ENCODE results near the gene SMAD6.

SMAD6 gene

DNA sequence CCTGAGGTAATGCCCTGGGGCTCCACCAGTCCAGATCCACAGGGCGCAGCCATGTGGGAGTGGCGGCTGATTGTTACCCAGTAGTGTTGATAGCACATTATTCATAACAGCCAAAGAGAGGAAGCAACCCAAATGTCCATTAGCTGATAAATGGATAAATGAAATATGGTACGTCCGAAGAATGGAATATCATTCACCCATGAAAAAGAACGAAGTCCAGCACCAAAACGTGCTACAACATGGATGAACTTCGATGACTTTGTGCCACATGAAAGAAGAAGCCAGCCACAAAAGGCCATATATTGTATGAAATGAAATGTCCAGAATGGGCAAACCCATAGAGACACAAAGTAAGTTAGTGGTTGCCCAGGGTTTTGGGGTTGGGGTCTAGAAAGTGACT lies 6.4 kb downstream of the SMAD6 start:
- Histone ChIP-seq H3K4me3 (ENCODE audit: low read depth, low read length) (no peak overlapping the region), H3K14ac (ENCODE audit: low read length) (no peak overlapping the region), H3K23ac (ENCODE audit: low read length) (no peak overlapping the region), H4K12ac (ENCODE audit: low read depth, low read length) (no peak overlapping the region), H3K36me3 (ENCODE audit: control insufficient read depth in 1 of 2, insufficient read depth in 2 of 2, low read length in 2 of 2) (peaks cover 51 to 62% of the 10 kb centered on the region in 2 experiments), H4K8ac (ENCODE audit: low read depth, low read length) (no peak overlapping the region), H3K79me2 (ENCODE audit: control insufficient read depth, insufficient read depth, low read length, poor library complexity) (peaks cover 37% of the 10 kb centered on the region), H3K79me1 (ENCODE audit: low read length) (peaks cover 27% of the 10 kb centered on the region), H2BK12ac (ENCODE audit: low read length) (no peak overlapping the region), H4K91ac (ENCODE audit: low read depth, low read length) (no peak overlapping the region), H3K18ac (ENCODE audit: low read length) (no peak overlapping the region), H3K4me2 (ENCODE audit: low read length) (no peak overlapping the region), H3K9me3 (ENCODE audit: insufficient read depth, low read depth, low read length) (no peaks in the 10 kb centered on the region), H3K27me3 (ENCODE audit: insufficient read depth, low read length) (no peaks in the 10 kb centered on the region), H3K9ac (ENCODE audit: low read length) (no peak overlapping the region), H3K4ac (ENCODE audit: low read depth, low read length) (peak overlapping the region; percentile 19), H3K27ac (ENCODE audit: low read depth, low read length) (no peak overlapping the region), H2AK5ac (ENCODE audit: low read length) (no peak overlapping the region), H2AFZ (ENCODE audit: insufficient read depth, low read length, poor library complexity) (no peak overlapping the region), H2BK120ac (ENCODE audit: insufficient read depth, low read length, poor library complexity) (no peak overlapping the region), H3K4me1 (ENCODE audit: control insufficient read depth in 1 of 2, insufficient read depth in 2 of 2, low read length in 2 of 2) (peaks cover 26 to 44% of the 10 kb centered on the region in 2 experiments), H2BK5ac (ENCODE audit: low read depth, low read length, poor library complexity) (no peak overlapping the region)
- WGBS (ENCODE audit: extremely low coverage, insufficient coverage, insufficient read length), result no CpG with 5 or more reads among the region's 7 CpGs
- no peak for DNase-seq

GRCh38 chr15:66709884-66710283 lies 7.8 kb downstream of the SMAD6 start:
- peaks cover 45 to 64% of the 10 kb centered on the region in 2 experiments for H3K36me3 ChIP-seq (ENCODE audit: control insufficient read depth in 1 of 2, insufficient read depth in 2 of 2, low read length in 2 of 2)
- no peak overlapping the region for H3K14ac ChIP-seq (ENCODE audit: low read length)

DNA sequence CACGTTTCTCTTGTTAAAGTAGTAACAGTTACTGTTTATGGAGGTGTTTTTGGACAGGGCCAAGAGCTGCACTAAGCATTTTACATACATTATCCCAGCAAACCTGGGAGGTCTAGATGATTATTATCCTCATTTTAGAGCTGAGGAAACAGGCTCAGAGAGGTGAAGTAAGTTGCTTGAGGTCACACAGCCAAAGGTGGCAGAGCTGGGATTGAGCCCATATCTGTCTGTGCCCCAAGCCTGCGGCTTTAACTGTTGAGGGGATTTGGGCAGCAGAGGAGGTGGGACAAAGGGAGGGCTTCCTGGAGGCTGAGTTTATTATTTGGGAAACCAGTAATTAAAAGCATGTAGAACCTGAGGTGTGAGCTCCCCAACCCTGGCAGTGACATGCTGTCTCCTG lies 9.2 kb downstream of the SMAD6 start:
- Histone ChIP-seq H2AFZ (ENCODE audit: insufficient read depth, low read length, poor library complexity) (no peak overlapping the region), H3K4me3 (ENCODE audit: low read depth, low read length) (no peak overlapping the region), H2BK5ac (ENCODE audit: low read depth, low read length, poor library complexity) (no peak overlapping the region), H2AK5ac (ENCODE audit: low read length) (no peak overlapping the region), H3K27me3 (ENCODE audit: insufficient read depth, low read length) (no peaks in the 10 kb centered on the region), H4K8ac (ENCODE audit: low read depth, low read length) (no peak overlapping the region), H2BK120ac (ENCODE audit: insufficient read depth, low read length, poor library complexity) (no peak overlapping the region), H3K4ac (ENCODE audit: low read depth, low read length) (no peak overlapping the region), H2BK12ac (ENCODE audit: low read length) (no peak overlapping the region), H4K12ac (ENCODE audit: low read depth, low read length) (no peak overlapping the region), H3K14ac (ENCODE audit: low read length) (no peak overlapping the region), H3K9me3 (ENCODE audit: insufficient read depth, low read depth, low read length) (no peaks in the 10 kb centered on the region), H3K9ac (ENCODE audit: low read length) (no peak overlapping the region), H3K27ac (ENCODE audit: low read depth, low read length) (no peak overlapping the region), H4K91ac (ENCODE audit: low read depth, low read length) (no peak overlapping the region), H3K79me2 (ENCODE audit: control insufficient read depth, insufficient read depth, low read length, poor library complexity) (peaks cover 10% of the 10 kb centered on the region), H3K36me3 (ENCODE audit: control insufficient read depth in 1 of 2, insufficient read depth in 2 of 2, low read length in 2 of 2) (peaks cover 42 to 62% of the 10 kb centered on the region in 2 experiments), H3K79me1 (ENCODE audit: low read length) (peaks cover 8% of the 10 kb centered on the region), H3K4me2 (ENCODE audit: low read length) (no peak overlapping the region), H3K4me1 (ENCODE audit: control insufficient read depth in 1 of 2, insufficient read depth in 2 of 2, low read length in 2 of 2) (peaks cover 23 to 35% of the 10 kb centered on the region in 2 experiments), H3K18ac (ENCODE audit: low read length) (no peak overlapping the region), H3K23ac (ENCODE audit: low read length) (no peak overlapping the region)
- no CpG with 5 or more reads among the region's 2 CpGs for WGBS (ENCODE audit: extremely low coverage, insufficient coverage, insufficient read length)
- DNase-seq, result no peak

More at GRCh38 chr15:66709884-66710283, 7.8 kb downstream of the SMAD6 start:
- Histone ChIP-seq H3K79me1 (ENCODE audit: low read length) (peaks cover 14% of the 10 kb centered on the region), H3K4me3 (ENCODE audit: low read depth, low read length) (no peak overlapping the region), H3K4me1 (ENCODE audit: control insufficient read depth in 1 of 2, insufficient read depth in 2 of 2, low read length in 2 of 2) (peaks cover 29 to 47% of the 10 kb centered on the region in 2 experiments), H3K9ac (ENCODE audit: low read length) (no peak overlapping the region), H2BK12ac (ENCODE audit: low read length) (no peak overlapping the region), H3K18ac (ENCODE audit: low read length) (no peak overlapping the region), H2BK120ac (ENCODE audit: insufficient read depth, low read length, poor library complexity) (no peak overlapping the region), H4K12ac (ENCODE audit: low read depth, low read length) (no peak overlapping the region), H4K8ac (ENCODE audit: low read depth, low read length) (no peak overlapping the region), H3K27me3 (ENCODE audit: insufficient read depth, low read length) (no peaks in the 10 kb centered on the region), H3K79me2 (ENCODE audit: control insufficient read depth, insufficient read depth, low read length, poor library complexity) (peaks cover 22% of the 10 kb centered on the region), H4K91ac (ENCODE audit: low read depth, low read length) (no peak overlapping the region), H2AFZ (ENCODE audit: insufficient read depth, low read length, poor library complexity) (no peak overlapping the region), H2BK5ac (ENCODE audit: low read depth, low read length, poor library complexity) (no peak overlapping the region), H3K4ac (ENCODE audit: low read depth, low read length) (no peak overlapping the region), H2AK5ac (ENCODE audit: low read length) (no peak overlapping the region), H3K23ac (ENCODE audit: low read length) (no peak overlapping the region), H3K9me3 (ENCODE audit: insufficient read depth, low read depth, low read length) (no peaks in the 10 kb centered on the region), H3K27ac (ENCODE audit: low read depth, low read length) (no peak overlapping the region), H3K4me2 (ENCODE audit: low read length) (no peak overlapping the region)
- DNase-seq, result no peak
- WGBS (ENCODE audit: extremely low coverage, insufficient coverage, insufficient read length), result no CpG with 5 or more reads among the region's 5 CpGs

DNA sequence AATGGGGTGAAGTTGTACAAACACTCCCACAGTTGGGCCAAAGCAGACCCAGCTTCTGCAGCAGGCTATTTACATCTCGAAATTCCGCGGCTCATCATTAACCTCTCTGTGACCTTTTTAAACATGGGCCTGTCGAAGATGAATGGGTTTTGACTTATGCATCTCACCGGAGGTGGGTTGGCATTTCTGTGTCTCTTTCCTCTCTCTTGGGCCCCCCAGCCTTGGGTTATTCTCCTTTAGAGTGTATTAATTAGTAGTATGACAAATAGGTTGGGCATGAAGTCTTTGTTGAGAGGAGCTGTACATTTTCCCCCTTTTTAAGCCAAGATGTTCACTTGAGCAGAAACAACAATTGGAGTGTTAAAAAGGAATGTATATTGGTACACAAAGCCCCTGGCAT lies 9.8 kb downstream of the SMAD6 start:
- Histone ChIP-seq H3K23ac (ENCODE audit: low read length) (no peak overlapping the region), H3K36me3 (ENCODE audit: control insufficient read depth in 1 of 2, insufficient read depth in 2 of 2, low read length in 2 of 2) (peaks cover 41 to 63% of the 10 kb centered on the region in 2 experiments), H4K12ac (ENCODE audit: low read depth, low read length) (no peak overlapping the region), H3K18ac (ENCODE audit: low read length) (no peak overlapping the region), H4K8ac (ENCODE audit: low read depth, low read length) (no peak overlapping the region), H3K9ac (ENCODE audit: low read length) (no peak overlapping the region), H3K4me3 (ENCODE audit: low read depth, low read length) (no peak overlapping the region), H3K27me3 (ENCODE audit: insufficient read depth, low read length) (no peaks in the 10 kb centered on the region), H2BK120ac (ENCODE audit: insufficient read depth, low read length, poor library complexity) (no peak overlapping the region), H3K4ac (ENCODE audit: low read depth, low read length) (no peak overlapping the region), H2BK5ac (ENCODE audit: low read depth, low read length, poor library complexity) (no peak overlapping the region), H3K79me2 (ENCODE audit: control insufficient read depth, insufficient read depth, low read length, poor library complexity) (peaks cover 7% of the 10 kb centered on the region), H2AFZ (ENCODE audit: insufficient read depth, low read length, poor library complexity) (no peak overlapping the region), H3K79me1 (ENCODE audit: low read length) (peaks cover 3% of the 10 kb centered on the region), H3K9me3 (ENCODE audit: insufficient read depth, low read depth, low read length) (no peaks in the 10 kb centered on the region), H3K4me1 (ENCODE audit: control insufficient read depth in 1 of 2, insufficient read depth in 2 of 2, low read length in 2 of 2) (peaks cover 20 to 32% of the 10 kb centered on the region in 2 experiments), H4K91ac (ENCODE audit: low read depth, low read length) (no peak overlapping the region), H2AK5ac (ENCODE audit: low read length) (no peak overlapping the region), H3K27ac (ENCODE audit: low read depth, low read length) (no peak overlapping the region), H3K4me2 (ENCODE audit: low read length) (no peak overlapping the region), H3K14ac (ENCODE audit: low read length) (no peak overlapping the region), H2BK12ac (ENCODE audit: low read length) (no peak overlapping the region)
- no peak for DNase-seq
- WGBS (ENCODE audit: extremely low coverage, insufficient coverage, insufficient read length), result no CpG with 5 or more reads among the region's 5 CpGs

Data from trophoblast cell (in vitro differentiated cells and primary cell).